Measurements from ENCODE around the gene COPS3. TPM values are rescaled to one million over a fixed set of nuclear protein-coding genes. Genes with fewer than 3 reads are reported as not detected.

The COPS3 gene
- total RNA-seq, 1 donor from 2014 or later, result 106 TPM

DNA sequence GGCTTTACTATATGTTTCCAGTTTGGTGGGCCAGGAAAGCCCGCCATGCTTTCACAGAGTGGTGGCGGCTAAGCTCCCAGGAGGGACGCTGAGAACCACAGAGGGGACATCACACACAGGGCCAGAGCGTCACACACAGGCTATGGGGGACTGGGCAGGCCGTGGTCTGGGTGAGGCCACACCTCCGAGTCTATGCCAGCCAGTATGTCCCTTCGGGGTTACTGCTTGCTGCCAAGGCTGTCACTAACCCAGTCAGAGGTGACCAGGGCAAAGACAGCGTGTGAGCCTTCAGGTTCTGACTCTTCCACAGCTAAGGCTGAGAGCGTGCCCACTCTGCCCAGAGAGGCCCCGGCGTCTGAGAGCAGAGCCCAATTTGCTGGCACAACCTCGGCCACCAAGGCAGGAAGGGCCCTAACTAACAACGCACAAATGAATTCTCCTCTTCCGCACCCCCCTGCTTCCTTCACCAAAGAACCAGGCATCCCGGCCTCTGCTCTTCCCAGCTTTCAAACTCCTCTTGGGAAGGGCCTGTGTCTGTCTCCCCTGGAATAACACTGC is 77.8 kb downstream of the COPS3 start:
- intact Hi-C loops (cut with micrococcal nuclease), result no loop called here
- Mint-ChIP-seq H3K36me3 (ENCODE audit: low read depth) (peaks cover 32% of the 10 kb centered on the region), H3K27ac (no peak overlapping the region), H3K4me3 (ENCODE audit: low read depth) (no peak overlapping the region), H3K27me3 (ENCODE audit: low read depth) (no peaks in the 10 kb centered on the region), H3K4me1 (ENCODE audit: low read depth) (peaks cover 9% of the 10 kb centered on the region), H3K9me3 (no peaks in the 10 kb centered on the region)
- no peak for DNase-seq (ENCODE audit: low spot score)

- peaks cover 32% of the 10 kb centered on the region for H3K36me3 Mint-ChIP-seq (ENCODE audit: low read depth)
- H3K27me3 Mint-ChIP-seq (ENCODE audit: low read depth), result no peaks in the 10 kb centered on the region
- intact Hi-C loops (cut with micrococcal nuclease), result no loop called here
- H3K4me1 Mint-ChIP-seq (ENCODE audit: low read depth), result peaks cover 10% of the 10 kb centered on the region
- no peak overlapping the region for H3K27ac Mint-ChIP-seq
- no peak overlapping the region for H3K4me3 Mint-ChIP-seq (ENCODE audit: low read depth)
- DNase-seq (ENCODE audit: low spot score), result no peak
- H3K9me3 Mint-ChIP-seq, result no peaks in the 10 kb centered on the region
These were observed 79.1 kb downstream of the COPS3 start for GRCh38 chr17:17201907-17202306.

- Mint-ChIP-seq H3K27ac (no peak overlapping the region), H3K4me3 (ENCODE audit: low read depth) (no peak overlapping the region)
These were observed 79.8 kb downstream of the COPS3 start for GRCh38 chr17:17201271-17201670.

DNA sequence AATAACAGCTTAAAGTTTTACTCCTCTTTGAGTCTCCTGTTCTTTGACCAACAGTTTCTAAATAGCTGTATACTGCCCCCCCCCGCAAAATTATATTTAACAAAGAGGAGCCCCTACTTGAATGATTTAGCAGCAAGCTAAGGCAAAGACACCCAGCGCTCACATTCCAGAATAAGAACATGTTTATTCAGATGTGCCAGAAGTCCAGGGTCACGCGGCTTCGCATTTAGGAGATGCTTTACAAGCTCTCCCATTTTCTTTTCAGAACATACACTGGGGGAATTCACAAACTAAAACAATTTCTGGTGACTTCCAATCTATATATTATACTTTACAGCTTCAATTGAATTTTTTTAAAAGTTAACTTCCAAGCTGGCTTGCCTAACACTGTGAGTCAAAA is 80.2 kb downstream of the COPS3 start:
- Mint-ChIP-seq H3K27me3 (ENCODE audit: low read depth) (no peaks in the 10 kb centered on the region), H3K36me3 (ENCODE audit: low read depth) (peaks cover 32% of the 10 kb centered on the region), H3K27ac (no peak overlapping the region), H3K9me3 (no peaks in the 10 kb centered on the region), H3K4me1 (ENCODE audit: low read depth) (peaks cover 14% of the 10 kb centered on the region), H3K4me3 (ENCODE audit: low read depth) (no peak overlapping the region)
- DNase-seq (ENCODE audit: low spot score), result no peak
- intact Hi-C loops (cut with micrococcal nuclease), result no loop called here

More at GRCh38 chr17:17201271-17201670, 79.8 kb downstream of the COPS3 start:
- DNase-seq (ENCODE audit: low spot score), result no peak
- no peaks in the 10 kb centered on the region for H3K9me3 Mint-ChIP-seq
- intact Hi-C loops (cut with micrococcal nuclease), result no loop called here
- peaks cover 32% of the 10 kb centered on the region for H3K36me3 Mint-ChIP-seq (ENCODE audit: low read depth)
- H3K4me1 Mint-ChIP-seq (ENCODE audit: low read depth), result peaks cover 14% of the 10 kb centered on the region
- no peaks in the 10 kb centered on the region for H3K27me3 Mint-ChIP-seq (ENCODE audit: low read depth)

GRCh38 chr17:17200311-17200710 is 80.7 kb downstream of the COPS3 start:
- H3K9me3 Mint-ChIP-seq, result no peaks in the 10 kb centered on the region
- intact Hi-C loops (cut with micrococcal nuclease), result no loop called here
- H3K4me1 Mint-ChIP-seq (ENCODE audit: low read depth), result peaks cover 14% of the 10 kb centered on the region
- H3K27ac Mint-ChIP-seq, result no peak overlapping the region
- H3K27me3 Mint-ChIP-seq (ENCODE audit: low read depth), result no peaks in the 10 kb centered on the region
- no peak overlapping the region for H3K4me3 Mint-ChIP-seq (ENCODE audit: low read depth)
- no peak for DNase-seq (ENCODE audit: low spot score)
- H3K36me3 Mint-ChIP-seq (ENCODE audit: low read depth), result peaks cover 32% of the 10 kb centered on the region

- intact Hi-C loops (cut with micrococcal nuclease), result no loop called here
- no peaks in the 10 kb centered on the region for H3K9me3 Mint-ChIP-seq
- H3K4me1 Mint-ChIP-seq (ENCODE audit: low read depth), result peaks cover 5% of the 10 kb centered on the region
- no peak overlapping the region for H3K27ac Mint-ChIP-seq
- DNase-seq (ENCODE audit: low spot score), result no peak
- H3K36me3 Mint-ChIP-seq (ENCODE audit: low read depth), result peaks cover 17% of the 10 kb centered on the region
- H3K27me3 Mint-ChIP-seq (ENCODE audit: low read depth), result no peaks in the 10 kb centered on the region
- no peak overlapping the region for H3K4me3 Mint-ChIP-seq (ENCODE audit: low read depth)
These were observed 82.8 kb downstream of the COPS3 start for GRCh38 chr17:17198281-17198680.

GRCh38 chr17:17196776-17197175 is 84.3 kb downstream of the COPS3 start:
- no peak overlapping the region for H3K27ac Mint-ChIP-seq
- H3K4me1 Mint-ChIP-seq (ENCODE audit: low read depth), result peaks cover 5% of the 10 kb centered on the region
- DNase-seq (ENCODE audit: low spot score), result no peak
- H3K27me3 Mint-ChIP-seq (ENCODE audit: low read depth), result no peaks in the 10 kb centered on the region
- H3K9me3 Mint-ChIP-seq, result no peaks in the 10 kb centered on the region
- H3K36me3 Mint-ChIP-seq (ENCODE audit: low read depth), result peaks cover 9% of the 10 kb centered on the region
- no peak overlapping the region for H3K4me3 Mint-ChIP-seq (ENCODE audit: low read depth)
- intact Hi-C loops (cut with micrococcal nuclease), result no loop called here

Other genes starting within 250 kb of the COPS3 start
- gene MPRIP, start 238.8 kb downstream of the COPS3 start, total RNA-seq, result 141 and 144 TPM in 2 replicates
- gene PLD6, start 74.9 kb downstream of the COPS3 start, total RNA-seq, result 8.5 and 9.1 TPM in 2 replicates
- 27.7 and 30.4 TPM in 2 replicates for gene FLCN, start 44.1 kb downstream of the COPS3 start, total RNA-seq
- gene NT5M, start 22.1 kb upstream of the COPS3 start, total RNA-seq, result 8.1 and 9.5 TPM in 2 replicates
- 12.6 and 13.1 TPM in 2 replicates for gene MED9, start 195.8 kb upstream of the COPS3 start, total RNA-seq
- gene RASD1, start 215.1 kb upstream of the COPS3 start, total RNA-seq, result 4.6 and 4.9 TPM in 2 replicates

Measured in activated T-helper 2 cell treated with anti-CD3 and anti-CD28 coated beads, Interferon-gamma antibody, Interleukin-2, Interleukin-4, amounts not matched to agents 10 μg/mL and 5 μg/mL and 100 μg/mL, durations not matched to agents 14 hours and 24 hours and 36 hours (primary cell).